Epithelial cell of proximal tubule (primary cell): ENCODE measurements around the gene HCN3. TPM values are rescaled to one million over a fixed set of nuclear protein-coding genes. Genes with fewer than 3 reads are reported as not detected.
A peak's percentile ranks its signal among the peaks of the same experiment; 100 is the strongest.

ENCODE experiments used
- DNase-seq: peaks from one replicate; pipeline ENCODE4 v3.0.0-alpha.2; 2011; ENCODE audit warnings: low read depth
- H3K4me3 ChIP-seq: 2 replicates; pipeline ENCODE4 v1.5.1; 2011; ENCODE audit warnings: low read depth, mild to moderate bottlenecking, low read length
- CTCF ChIP-seq: conservative IDR thresholded peaks from 2 replicates; pipeline ENCODE4 v1.5.1; 2012; ENCODE audit warnings: low read depth, mild to moderate bottlenecking, low read length
- total RNA-seq: library from RNA; depleted of rRNA; stranded (reverse); fragments of >200 nt; gene quantifications from 2 replicates; pipeline ENCODE4 v1.2.3, GENCODE V29; 2015

The HCN3 gene
- total RNA-seq, 1 donor from 2014 or later, result 8.1 TPM

- H3K4me3 ChIP-seq, result no peak overlapping the region
- DNase-seq, result no peak
- peak; percentile 100 for TF ChIP-seq CTCF
Measured at GRCh38 chr1:155250633-155251449, 26.4 kb upstream of the HCN3 start.

- TF ChIP-seq CTCF, result no peak
- no peak for DNase-seq
- H3K4me3 ChIP-seq, result no peak overlapping the region
Measured at GRCh38 chr1:155251566-155251965, 25.7 kb upstream of the HCN3 start.

GRCh38 chr1:155253208-155253607 lies 24.1 kb upstream of the HCN3 start:
- TF ChIP-seq CTCF, result no peak
- H3K4me3 ChIP-seq, result peak overlapping the region; percentile 89
- DNase-seq, result no peak

GRCh38 chr1:155253797-155254196 lies 23.5 kb upstream of the HCN3 start:
- no peak for TF ChIP-seq CTCF
- peak overlapping the region; percentile 89 for H3K4me3 ChIP-seq
- DNase-seq, result no peak

GRCh38 chr1:155254228-155254713 lies 23.0 kb upstream of the HCN3 start:
- TF ChIP-seq CTCF, result no peak
- no peak for DNase-seq
- peak overlapping the region; percentile 89 for H3K4me3 ChIP-seq

GRCh38 chr1:155254714-155255242 lies 22.5 kb upstream of the HCN3 start:
- no peak for TF ChIP-seq CTCF
- no peak for DNase-seq
- H3K4me3 ChIP-seq, result peak overlapping the region; percentile 89
